ENCODE measurements around the gene FBRSL1. TPM values are rescaled to one million over a fixed set of nuclear protein-coding genes. Genes with fewer than 3 reads are reported as not detected.

FBRSL1 gene
- total RNA-seq, 2 experiments from 2014 or later: 53.1 to 55.9 TPM

GRCh38 chr12:132557291-132558015 lies 67.5 kb downstream of the FBRSL1 start:
- H3K36me3 Mint-ChIP-seq: peaks cover 7% of the 10 kb centered on the region

GRCh38 chr12:132558042-132558856 lies 68.3 kb downstream of the FBRSL1 start:
- Mint-ChIP-seq H3K36me3 (peaks cover 7% of the 10 kb centered on the region), H3K27me3 (peaks cover 15% of the 10 kb centered on the region), H3K4me1 (peaks cover 12% of the 10 kb centered on the region), H3K9me3 (no peaks in the 10 kb centered on the region), H3K4me3 (no peak overlapping the region), H3K27ac (no peak overlapping the region)
- peak; percentile 19 for DNase-seq

More at GRCh38 chr12:132557291-132558015, 67.5 kb downstream of the FBRSL1 start:
- H3K4me3 Mint-ChIP-seq: no peak overlapping the region
- peaks cover 12% of the 10 kb centered on the region for H3K4me1 Mint-ChIP-seq
- H3K9me3 Mint-ChIP-seq: no peaks in the 10 kb centered on the region
- H3K27ac Mint-ChIP-seq: no peak overlapping the region
- no peak for DNase-seq
- H3K27me3 Mint-ChIP-seq: peaks cover 15% of the 10 kb centered on the region

- H3K4me1 Mint-ChIP-seq: peaks cover 12% of the 10 kb centered on the region
- no peak overlapping the region for H3K27ac Mint-ChIP-seq
- H3K27me3 Mint-ChIP-seq: peaks cover 15% of the 10 kb centered on the region
- peak overlapping the region; percentile 68 for H3K4me3 Mint-ChIP-seq
- H3K36me3 Mint-ChIP-seq: peaks cover 7% of the 10 kb centered on the region
- no peaks in the 10 kb centered on the region for H3K9me3 Mint-ChIP-seq
- DNase-seq: no peak
Observed at GRCh38 chr12:132558861-132559623, 69.1 kb downstream of the FBRSL1 start.

- DNase-seq: peak; percentile 66
- peaks cover 12% of the 10 kb centered on the region for H3K4me1 Mint-ChIP-seq
- H3K36me3 Mint-ChIP-seq: peaks cover 4% of the 10 kb centered on the region
- no peaks in the 10 kb centered on the region for H3K9me3 Mint-ChIP-seq
- H3K4me3 Mint-ChIP-seq: peak overlapping the region; percentile 68
- peaks cover 15% of the 10 kb centered on the region for H3K27me3 Mint-ChIP-seq
- no peak overlapping the region for H3K27ac Mint-ChIP-seq
Observed at GRCh38 chr12:132559652-132560363, 69.9 kb downstream of the FBRSL1 start.

GRCh38 chr12:132560364-132560613 lies 70.3 kb downstream of the FBRSL1 start:
- no peaks in the 10 kb centered on the region for H3K9me3 Mint-ChIP-seq
- peaks cover 12% of the 10 kb centered on the region for H3K4me1 Mint-ChIP-seq
- no peak overlapping the region for H3K27ac Mint-ChIP-seq
- H3K4me3 Mint-ChIP-seq: no peak overlapping the region
- peaks cover 15% of the 10 kb centered on the region for H3K27me3 Mint-ChIP-seq
- DNase-seq: no peak
- peaks cover 5% of the 10 kb centered on the region for H3K36me3 Mint-ChIP-seq

- Mint-ChIP-seq H3K36me3 (peaks cover 2% of the 10 kb centered on the region), H3K27me3 (peaks cover 15% of the 10 kb centered on the region), H3K9me3 (no peaks in the 10 kb centered on the region), H3K27ac (no peak overlapping the region), H3K4me3 (peak overlapping the region; percentile 78), H3K4me1 (peaks cover 12% of the 10 kb centered on the region)
- DNase-seq: peak; percentile 81
Observed at GRCh38 chr12:132560614-132561426, 70.9 kb downstream of the FBRSL1 start.

Other genes starting within 250 kb of the FBRSL1 start
- not detected for gene GALNT9, start 160.6 kb upstream of the FBRSL1 start, total RNA-seq
- gene LRCOL1, start 120.4 kb downstream of the FBRSL1 start, total RNA-seq: not detected
- not detected for gene P2RX2, start 128.6 kb downstream of the FBRSL1 start, total RNA-seq
- gene POLE, start 197.2 kb downstream of the FBRSL1 start, total RNA-seq: 100 to 1,000 TPM; 117 to 123 TPM
- gene PXMP2, start 197.4 kb downstream of the FBRSL1 start, total RNA-seq: 10 to 100 TPM; 18.3 to 19.0 TPM
- gene PGAM5, start 220.7 kb downstream of the FBRSL1 start, total RNA-seq: 100 to 1,000 TPM; 102 to 105 TPM

All from activated naive CD8-positive, alpha-beta T cell treated with anti-CD3 and anti-CD28 coated beads for 36 hours (primary cell).